ENCODE results near the gene HIPK4.
A peak's percentile ranks its signal among the peaks of the same experiment; 100 is the strongest.
"Not testable (repeated sequence)": the region's sequence is repeated elsewhere in the genome, so short reads cannot be mapped to it uniquely, and the experiment has no call there.

HIPK4 gene

DNA sequence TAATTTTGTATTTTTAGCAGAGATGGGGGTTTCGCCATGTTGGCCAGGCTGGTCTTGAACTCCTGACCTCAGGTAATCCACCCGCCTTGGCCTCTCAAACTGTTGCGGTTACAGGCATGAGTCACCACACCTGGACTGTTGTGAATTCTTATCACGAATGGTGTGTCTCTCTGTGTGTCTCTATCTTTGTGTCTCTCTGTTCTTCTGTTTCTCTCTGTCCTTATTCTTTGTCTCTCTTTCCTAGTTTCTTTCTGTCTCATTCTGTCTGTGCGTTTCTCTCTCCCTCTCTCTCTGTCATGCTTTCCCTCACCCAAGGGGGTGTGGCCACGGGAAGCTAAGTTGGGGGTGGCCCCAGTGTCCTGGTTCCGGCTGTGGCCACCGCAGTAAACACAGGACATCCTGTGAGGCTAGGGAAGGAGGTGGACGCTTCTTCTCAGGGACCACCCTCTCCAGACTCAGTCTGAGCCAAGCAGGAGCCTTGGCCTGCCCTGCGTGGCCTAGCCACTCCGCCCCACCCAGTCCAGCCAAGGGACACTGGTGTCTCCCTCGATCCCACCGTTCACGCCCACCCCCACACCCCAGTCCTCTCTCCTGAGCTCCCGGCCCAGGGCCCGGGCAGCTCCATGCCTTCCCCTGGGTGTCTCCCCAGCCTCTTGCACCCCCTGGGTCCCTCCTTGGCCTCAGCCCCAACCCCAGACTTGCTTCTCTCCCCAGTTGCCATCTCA, 27.1 kb upstream of the HIPK4 start:
- DNase-seq (ENCODE audit: low spot score) = no peak

DNA sequence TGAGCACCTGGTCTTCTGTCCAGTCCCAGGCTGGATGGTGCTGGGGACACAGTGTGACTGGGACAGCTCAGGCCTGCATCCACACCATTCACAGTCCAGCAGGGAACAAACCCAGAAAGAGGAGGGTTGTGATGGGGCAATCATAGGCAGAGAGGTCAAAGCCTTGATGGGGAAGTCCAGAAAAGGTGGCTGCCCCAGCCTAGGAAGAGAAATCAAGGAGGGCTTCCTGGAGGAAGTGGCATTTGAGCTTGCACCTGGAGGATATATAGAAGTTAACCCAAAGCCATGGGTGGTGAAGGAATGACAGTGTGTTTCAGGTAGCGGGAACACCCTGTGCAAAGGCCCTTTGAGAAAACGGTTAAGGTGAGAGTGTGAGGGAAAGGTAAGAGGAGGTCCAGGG, 25.8 kb upstream of the HIPK4 start:
- no peak for DNase-seq (ENCODE audit: low spot score)

DNA sequence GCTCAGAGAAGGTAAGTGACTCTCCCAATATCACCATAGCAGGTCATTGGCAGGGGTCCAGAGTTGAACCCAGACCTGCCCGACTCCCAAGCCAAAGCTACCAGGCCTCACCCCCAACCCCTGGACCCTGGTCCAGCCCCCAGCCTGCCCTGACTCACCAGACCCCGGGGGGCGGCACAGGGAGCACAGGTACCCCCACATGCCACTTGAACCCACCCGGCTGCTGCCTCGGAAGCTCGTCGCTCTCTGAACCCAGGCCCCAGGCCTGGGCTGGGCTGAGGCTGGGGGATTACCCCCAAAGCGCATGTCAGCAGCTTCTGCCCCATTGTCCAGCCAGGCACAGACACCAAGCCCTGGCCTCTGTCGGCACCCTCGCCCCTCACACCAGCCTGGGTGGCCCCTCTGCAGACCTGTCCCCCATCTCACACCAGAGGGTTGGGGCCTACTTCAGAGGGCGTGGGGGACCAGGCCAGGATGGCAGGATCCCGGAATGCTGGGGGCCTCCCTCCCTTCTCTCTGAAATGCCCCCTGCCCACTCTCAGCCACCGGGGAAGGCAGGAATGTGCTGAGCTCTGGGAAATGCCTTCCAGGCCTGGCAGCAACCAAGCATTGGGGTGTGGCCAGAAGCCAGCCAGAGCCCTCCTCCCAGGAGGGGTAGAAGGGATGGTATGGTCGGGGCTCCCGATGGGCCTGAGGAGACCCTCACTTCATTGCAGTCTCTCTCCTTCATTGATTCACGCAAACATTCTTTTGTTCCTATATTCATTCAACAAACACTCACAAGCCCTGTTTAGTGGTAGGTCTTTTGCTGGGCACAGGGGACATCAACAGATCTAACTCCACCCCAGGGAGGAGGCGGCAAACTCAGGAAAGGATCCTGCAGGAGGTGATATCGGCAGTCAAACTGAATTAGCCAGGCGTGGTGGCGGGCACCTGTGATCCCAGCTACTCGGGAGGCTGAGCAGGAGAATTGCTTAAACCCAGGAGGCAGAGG, 24.9 kb upstream of the HIPK4 start:
- DNase-seq (ENCODE audit: low spot score) = no peak

DNA sequence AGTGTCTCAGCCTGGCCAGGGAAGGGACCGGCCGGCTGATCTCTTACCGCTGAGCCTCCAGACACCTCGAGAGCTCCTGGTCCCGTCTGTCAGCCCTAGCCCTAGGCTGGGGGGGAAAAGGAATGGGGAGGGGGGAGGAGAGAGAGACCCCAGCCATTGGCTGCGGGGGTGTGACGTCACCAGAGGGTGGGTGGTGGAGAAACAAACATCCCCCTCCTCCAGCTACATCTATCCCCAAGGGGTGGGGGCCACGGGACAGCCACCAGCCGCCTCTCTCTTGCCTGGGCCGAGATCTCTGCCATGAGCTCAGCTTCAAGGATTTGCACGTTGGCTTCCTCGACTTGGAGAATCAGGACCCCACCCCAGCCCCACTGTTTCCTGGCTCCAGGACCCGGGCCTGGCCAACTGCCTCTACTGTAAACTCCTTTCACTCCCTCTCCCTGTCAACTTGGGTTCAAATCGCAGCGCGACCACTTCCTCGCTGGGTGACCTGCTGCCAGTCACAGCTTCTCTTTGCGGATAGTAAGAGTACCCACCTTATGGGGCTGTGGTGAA, 23.4 kb upstream of the HIPK4 start, which contains the start of gene PRX:
Gene PRX, minus strand, starts transcription at position 88 of the 555 bp plus-strand sequence. CDS start 5,446 bp downstream, outside the sequence.
- DNase-seq (ENCODE audit: low spot score) = no peak

DNA sequence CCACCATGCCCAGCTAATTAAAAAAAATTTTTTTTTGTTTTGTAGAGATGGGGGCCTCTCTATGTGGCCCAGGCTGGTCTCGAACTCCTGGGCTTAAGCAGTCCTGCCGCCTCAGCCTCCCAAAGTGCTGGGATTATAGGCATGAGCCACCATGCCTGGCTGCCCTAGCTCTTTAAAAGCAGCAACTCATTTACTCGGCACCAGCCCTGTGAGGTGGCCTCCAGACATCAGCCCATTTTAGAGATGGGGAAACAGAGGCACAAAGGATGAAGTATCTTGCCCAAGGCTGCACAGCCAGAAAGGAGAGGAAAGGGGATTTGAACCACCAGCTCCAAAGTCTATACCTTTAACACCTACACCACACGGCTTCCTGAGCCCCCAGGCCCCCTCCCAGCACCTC, 22.9 kb upstream of the HIPK4 start:
- no peak for DNase-seq (ENCODE audit: low spot score)

DNA sequence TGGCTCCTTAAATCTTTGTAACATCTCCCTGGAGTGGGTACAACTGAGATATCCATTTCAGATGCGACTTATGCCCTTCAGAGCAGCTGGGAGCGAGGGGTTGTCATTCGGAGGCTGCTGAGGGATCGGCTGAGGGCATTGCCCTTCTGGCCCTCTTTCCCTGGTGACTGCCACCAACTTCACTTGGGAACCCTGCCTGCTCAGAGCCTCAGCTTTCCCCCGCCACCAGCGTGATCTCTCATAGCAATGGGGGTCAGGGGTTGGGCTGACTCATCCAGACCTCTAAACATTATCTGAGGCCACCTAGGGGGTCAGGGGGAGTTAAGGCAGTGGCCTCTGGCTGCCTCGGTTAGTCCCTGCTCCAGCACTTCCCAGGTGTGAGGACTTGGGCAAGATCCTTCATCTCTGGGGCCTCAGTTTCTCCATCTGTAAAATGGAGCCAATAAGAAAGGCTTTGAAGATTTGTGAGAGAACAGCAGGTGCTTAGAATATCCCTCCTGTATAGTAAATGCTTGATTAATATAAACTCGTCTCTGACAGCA, 22.0 kb upstream of the HIPK4 start:
- DNase-seq (ENCODE audit: low spot score) = no peak

DNA sequence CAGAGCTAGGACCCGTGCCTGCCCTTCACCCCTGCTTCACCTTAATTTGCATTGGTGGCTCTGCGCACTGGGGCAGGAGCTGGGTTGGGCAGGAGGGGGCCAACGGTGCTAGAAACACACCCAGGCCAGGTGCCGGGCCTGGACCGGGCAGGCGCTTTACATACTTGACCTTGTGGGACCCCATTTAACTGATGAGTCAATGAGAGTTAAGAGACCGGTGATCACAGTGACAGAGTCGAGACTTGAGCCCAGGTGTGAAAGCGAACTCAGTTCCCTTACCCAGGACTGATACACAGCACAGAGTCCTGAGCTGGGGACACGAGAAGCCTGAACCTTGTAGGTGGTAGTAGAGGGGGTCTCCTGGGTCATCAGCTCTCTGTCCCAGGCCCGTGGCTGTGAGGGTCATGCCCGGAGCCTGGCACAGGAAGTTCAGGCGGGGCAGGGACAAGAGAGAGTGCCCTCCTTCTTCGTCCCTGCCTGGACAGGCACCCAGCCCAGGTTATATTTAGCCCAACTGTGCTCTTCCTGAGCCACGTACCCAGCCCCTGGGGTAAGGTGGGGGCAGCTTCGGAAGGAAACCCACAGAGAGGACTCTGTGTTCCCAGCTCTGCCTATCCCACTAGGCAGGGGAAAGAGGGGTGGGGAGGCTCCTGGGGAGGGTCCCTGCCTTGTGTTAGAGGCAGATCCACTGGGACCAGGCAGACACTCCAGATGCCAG, 21.3 kb upstream of the HIPK4 start:
- no peak for DNase-seq (ENCODE audit: low spot score)

DNA sequence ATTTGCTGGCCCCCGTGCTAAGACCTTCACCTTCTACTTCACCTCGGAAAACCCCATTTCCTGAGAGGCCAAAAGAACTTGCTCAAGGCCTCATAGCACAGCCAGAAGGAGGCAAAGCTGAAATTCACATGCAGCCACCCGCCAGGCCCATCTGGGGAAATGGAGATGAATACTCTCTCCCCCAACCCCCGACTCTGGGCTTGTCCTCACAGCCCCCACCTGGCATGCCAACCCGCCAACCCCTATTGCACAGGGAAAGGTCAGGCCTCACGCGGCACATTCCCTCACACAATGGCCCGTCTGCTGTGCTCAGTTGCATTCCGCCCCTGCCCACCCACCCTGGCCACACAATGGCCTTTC, 20.0 kb upstream of the HIPK4 start:
- DNase-seq (ENCODE audit: low spot score) = no peak

DNA sequence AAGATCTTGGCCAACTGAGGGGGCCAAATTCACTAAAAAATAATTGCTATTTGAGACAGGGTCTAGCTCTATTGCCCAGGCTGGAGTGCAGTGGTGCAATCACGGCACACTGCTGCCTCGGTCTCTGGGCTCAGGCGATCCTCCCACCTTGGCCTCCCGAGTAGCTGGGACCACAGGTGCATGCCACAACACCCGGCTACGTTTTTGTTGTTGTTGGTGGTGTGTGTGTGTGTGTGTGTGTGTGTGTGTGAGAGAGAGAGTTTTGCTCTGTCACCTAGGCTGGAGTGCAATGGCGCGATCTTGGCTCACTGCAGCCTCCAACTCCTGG, 18.6 kb upstream of the HIPK4 start:
- not testable (repeated sequence) for DNase-seq (ENCODE audit: low spot score)

DNA sequence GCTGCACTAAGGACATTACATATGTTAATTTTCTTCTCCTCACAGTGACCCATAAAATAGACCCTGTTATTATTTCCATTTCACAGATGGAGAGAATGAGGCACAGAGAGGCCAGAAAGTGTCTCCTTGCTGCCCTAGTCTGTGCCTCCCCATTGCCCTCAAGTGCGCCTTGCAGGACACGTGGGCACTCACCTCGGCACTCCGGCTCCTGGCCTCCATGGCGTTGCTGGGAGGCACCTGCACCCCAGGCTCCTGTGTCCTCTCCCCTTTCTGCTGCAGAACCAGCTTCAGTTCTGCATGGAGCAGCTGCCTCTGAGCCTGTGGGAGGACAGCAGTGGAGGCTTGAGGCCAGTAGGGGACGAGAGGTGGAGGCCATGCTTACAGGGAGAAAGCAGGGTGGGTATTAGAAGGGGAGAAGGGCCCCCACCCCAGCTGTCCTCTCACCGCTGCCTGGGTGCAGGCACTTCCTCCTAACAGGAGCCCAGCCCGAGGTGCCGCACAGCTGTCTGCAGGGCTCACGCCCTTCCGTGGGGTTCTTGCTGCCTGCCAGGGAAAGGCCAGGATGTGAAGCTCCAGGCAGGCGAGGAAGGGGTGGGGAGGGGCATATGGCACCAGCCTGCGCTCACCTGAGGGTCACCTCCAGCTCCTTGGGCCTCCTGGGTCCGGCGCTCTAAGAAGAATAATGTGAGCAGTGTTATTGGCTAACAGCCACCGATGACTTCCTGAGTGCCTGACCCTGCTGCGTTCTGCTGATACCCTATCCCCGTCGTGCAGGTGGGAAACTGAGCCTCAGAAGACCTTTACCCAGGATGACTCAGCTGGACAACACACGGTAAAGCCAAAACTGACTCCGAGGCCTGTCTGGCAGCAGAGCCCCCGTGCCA, 18.0 kb upstream of the HIPK4 start:
- no peak for DNase-seq (ENCODE audit: low spot score)

DNA sequence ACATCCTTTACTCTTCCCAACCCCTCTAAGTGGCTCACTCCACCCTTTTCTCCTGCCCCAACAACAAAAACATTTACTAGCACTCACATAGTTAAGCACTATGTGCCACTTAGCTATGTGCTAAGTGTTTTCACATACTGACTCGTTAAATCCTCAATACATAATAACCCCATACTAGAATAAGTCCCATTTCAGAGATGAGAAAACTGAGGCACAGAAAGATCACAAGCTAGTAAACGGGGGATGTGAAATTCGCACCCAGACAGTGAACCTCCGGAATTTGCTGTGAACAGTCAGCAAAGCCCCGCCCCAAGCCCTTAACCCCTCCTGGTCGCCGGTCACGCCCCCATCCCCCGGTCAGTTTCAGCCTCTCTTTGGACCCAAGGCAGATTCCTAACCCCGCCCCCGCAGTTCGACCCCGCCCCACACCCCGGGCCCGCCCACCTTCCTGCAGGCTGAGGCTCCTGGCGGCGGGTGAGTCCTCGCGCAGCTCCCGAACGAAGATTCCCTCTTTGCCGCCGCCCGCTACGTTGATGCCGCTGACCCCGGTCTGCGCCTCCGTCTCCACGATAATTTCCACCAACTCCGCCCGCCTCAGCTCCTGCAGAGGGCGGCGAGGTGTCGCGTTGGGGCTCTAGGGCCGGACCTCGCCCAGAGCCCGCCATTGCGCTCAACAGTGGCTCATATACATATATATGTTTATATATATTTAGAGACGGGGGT, 13.4 kb upstream of the HIPK4 start:
- DNase-seq (ENCODE audit: low spot score) = peak; percentile 37

DNA sequence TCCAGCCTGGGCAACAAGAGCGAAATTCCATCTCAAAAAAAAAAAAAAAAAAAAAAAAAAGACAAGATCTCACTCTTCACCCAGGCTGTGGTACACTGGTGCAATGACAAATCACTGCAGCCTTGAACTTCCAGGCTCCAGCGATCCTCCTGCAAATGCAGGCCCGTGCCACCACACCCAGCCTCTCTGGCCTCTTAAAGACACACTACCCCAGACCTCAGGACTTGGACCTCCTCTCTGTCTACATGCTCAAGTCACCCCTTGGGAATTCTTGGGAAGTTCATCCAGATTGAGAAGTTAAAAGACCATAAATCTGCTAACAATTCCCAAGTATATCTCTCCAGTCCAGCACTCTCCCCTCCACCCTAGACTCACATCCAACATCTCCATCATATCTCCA, 10.6 kb upstream of the HIPK4 start:
- no peak for DNase-seq (ENCODE audit: low spot score)

DNA sequence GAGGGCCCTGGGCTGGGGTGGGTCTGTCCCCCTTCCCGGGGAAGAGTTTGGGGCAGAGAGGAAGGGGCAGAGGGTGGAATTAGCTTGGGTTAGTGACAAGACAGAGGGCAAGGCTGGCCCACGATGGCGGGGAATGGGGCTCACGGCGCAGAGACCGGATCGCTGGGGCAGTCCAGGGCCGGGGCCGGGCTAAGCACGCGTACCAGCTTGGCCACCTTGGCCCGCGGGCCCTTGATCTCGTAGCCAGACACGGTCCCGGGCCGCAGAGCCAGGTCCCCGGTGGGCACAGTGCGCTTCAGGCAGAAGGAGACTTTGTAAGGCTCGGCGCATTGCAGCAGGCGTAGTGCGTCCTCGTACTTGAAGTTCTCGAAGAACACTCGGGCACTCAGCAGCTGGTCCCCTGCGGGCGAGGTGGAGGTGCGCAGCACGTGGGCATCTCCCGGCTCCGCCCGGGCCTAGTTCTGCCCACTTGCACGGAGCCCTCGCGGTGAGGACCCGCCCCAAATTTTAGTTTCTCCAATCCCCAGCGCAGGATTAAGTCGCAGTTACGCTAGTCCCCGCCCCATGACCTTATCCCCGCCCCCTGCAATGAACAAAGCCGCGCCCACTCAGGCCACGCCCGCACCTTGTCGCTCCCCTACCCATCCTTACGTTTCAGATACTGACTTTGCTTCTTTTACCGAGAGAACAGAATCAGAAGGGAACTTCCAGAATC, 8.6 kb upstream of the HIPK4 start:
- DNase-seq (ENCODE audit: low spot score) = no peak

DNA sequence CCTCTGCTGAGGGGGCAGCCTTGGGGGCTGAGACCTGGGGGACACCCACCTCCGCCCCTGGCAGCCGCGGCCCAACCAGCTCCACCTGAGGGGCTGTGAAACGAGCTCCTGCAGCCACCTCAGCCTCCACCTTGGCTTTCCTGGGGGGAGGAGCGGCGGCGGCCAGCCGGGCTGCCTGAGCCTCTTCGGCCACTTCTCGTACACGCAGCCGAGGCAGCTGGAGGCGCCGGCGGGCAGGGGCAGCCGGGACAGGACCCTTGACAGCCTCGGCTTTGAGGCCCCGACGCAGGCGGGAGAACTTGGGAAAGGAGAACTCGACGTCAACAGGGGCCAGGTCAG, 7.6 kb upstream of the HIPK4 start:
- no peak for DNase-seq (ENCODE audit: low spot score)

DNA sequence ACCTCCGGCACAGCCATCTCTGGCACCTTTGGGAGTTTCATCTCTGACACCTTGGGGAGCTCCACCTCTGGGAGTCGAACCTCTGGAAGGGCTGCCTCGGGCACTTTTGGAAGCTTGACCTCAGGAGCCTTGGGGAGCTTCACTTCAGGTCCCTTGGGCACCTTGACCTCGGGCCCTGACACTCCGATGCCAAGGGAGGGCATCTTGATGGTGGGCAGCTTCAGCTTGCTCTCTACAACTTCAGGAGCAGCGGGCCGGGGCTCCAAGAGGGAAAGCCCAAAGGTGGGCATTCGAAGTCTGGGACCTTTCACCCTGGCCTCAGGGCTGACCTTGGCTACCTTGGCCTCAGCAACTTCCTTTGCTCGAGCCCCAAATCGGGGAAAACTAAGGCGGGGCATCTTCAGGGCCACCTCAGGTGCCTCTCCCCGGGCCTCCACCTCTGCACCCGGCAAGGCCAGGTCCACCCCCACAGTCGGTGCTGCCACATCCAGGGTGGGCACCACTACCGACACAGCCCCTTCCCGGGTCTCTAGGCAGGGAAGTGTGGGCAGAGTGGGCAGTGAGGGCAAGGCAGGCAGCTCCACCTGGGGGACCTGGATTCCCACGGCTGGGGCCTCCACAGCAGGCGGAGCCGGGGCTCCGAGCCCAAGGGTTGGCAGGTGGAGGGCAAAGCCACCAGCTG, 7.0 kb upstream of the HIPK4 start:
- no peak for DNase-seq (ENCODE audit: low spot score)

DNA sequence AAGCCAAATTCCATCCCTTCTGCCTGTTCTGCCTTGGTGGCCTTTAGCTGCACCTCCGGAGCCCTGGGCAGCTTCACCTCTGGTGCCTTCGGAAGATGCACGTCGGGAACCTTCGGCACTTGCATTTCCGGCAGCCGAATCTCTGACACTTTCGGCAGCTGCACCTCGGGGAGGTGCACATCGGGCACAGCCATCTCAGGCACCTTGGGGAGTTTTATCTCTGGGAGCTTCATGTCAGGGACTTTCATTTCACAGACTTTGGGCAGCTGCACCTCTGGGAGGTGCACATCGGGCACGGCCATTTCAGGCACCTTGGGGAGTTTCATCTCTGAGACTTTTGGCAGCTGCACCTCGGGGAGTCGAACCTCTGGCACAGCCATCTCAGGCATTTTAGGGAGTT, 6.0 kb upstream of the HIPK4 start:
- no peak for DNase-seq (ENCODE audit: low spot score)

DNA sequence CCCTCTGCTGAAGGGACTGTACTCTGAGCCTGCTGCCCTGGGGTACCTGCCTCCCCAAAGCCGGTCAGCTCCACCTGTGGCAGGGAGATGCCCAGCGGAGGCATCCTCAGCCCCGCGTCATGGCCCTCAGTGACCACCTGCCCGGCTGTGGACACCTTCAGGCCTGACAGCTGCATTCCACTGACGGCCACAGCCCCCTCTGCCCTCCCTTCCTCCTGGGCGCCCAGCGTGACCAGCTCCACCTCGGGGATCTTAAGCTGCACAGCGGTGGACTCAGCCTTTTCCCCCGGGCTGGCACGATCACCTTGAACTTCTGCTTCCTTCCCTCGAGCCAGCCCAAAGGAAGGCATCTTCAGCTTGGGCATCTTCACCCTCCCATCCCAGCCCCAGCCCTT, 4.8 kb upstream of the HIPK4 start:
- no peak for DNase-seq (ENCODE audit: low spot score)

DNA sequence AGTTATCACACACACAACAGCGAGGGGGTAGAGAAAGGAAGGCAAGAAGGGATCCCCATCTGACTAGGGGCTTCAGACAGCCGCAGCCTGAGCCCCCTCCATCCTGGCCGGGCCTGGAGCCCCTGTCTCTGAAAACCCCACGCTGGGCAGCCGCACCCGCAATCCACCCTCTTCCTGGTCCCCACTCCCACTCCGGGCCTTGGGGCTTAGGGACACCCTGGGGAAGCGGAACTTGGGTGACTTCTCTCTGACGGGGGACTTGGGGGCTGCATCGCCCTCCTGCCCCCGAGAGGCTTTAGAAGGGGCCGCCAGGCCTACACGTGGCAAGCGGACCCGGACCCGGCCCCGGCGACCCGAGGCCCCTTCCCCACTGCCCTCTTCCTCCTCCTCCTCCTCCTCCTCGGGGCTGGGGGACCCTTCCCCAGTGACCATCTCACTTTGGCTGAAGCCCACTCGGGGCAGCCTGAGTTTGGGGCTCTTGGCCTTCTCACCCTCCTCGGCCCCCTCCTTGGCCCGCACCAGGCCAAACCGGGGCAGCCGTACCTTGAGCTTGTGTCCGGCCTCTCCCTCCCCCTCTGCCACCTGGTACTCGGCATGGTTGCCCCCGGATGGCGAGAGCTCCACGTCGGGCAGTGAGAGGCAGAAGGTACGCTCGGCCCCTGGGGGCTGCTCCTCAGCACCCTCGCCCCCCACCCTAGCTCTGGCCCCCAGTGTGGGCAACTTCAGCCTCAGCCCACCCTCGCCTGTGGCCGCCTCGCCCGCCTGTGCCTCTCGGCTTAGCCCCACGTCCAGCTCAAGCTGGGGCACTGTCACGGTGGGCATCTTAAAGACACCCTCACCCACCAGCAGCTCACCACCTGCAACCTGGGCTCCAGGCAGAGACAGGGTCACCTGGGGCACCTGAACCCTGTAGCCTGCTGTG, 4.2 kb upstream of the HIPK4 start:
- no peak for DNase-seq (ENCODE audit: low spot score)
